GM23248 (cell line): ENCODE measurements around the gene ALDH16A1. TPM values are rescaled to one million over a fixed set of nuclear protein-coding genes. Genes with fewer than 3 reads are reported as not detected.

Source experiments
- DNase-seq: peaks from one replicate; pipeline ENCODE4 v3.0.0-alpha.2; 2015
- H2AFZ ChIP-seq: fragments of 200-600 bp; sonication (generic); 2 replicates; pipeline ENCODE4 v1.6.1; 2016; ENCODE audit warnings: antibody characterized with exemption
- H3F3A ChIP-seq: fragments of 200-600 bp; sonication (generic); 2 replicates; pipeline ENCODE4 v1.6.1; 2016; ENCODE audit warnings: mild to moderate bottlenecking, antibody characterized with exemption, mixed run types; ENCODE audit not compliant: insufficient read depth
- H3K27ac ChIP-seq: fragments of 200-600 bp; sonication (generic); 2 replicates; pipeline ENCODE4 v1.5.1; 2016; ENCODE audit warnings: mild to moderate bottlenecking
- H3K27me3 ChIP-seq: fragments of 200-600 bp; sonication (generic); replicated peaks from 2 replicates; pipeline ENCODE4 v1.6.1; 2016; ENCODE audit warnings: mild to moderate bottlenecking; ENCODE audit not compliant: insufficient read depth
- H3K36me3 ChIP-seq: fragments of 200-600 bp; sonication (generic); 2 replicates; pipeline ENCODE4 v1.6.1; 2016; ENCODE audit warnings: low read depth, mild to moderate bottlenecking
- H3K4me1 ChIP-seq: fragments of 200-600 bp; sonication (generic); 2 replicates; pipeline ENCODE4 v1.6.1; 2016; ENCODE audit warnings: mild to moderate bottlenecking; ENCODE audit not compliant: insufficient read depth
- H3K4me2 ChIP-seq: fragments of 200-600 bp; sonication (generic); one replicate; pipeline ENCODE4 v1.6.1; 2016; ENCODE audit warnings: mild to moderate bottlenecking; ENCODE audit not compliant: unreplicated experiment
- H3K4me3 ChIP-seq: fragments of 200-600 bp; sonication (generic); 2 replicates; pipeline ENCODE4 v1.5.1; 2016; ENCODE audit warnings: mild to moderate bottlenecking
- H3K79me2 ChIP-seq: fragments of 200-600 bp; sonication (generic); 2 replicates; pipeline ENCODE4 v1.6.1; 2016; ENCODE audit warnings: mild to moderate bottlenecking; ENCODE audit not compliant: insufficient read depth
- H3K9ac ChIP-seq: fragments of 200-600 bp; sonication (generic); 2 replicates; pipeline ENCODE4 v1.6.1; 2016; ENCODE audit warnings: mild to moderate bottlenecking
- H3K9me2 ChIP-seq: fragments of 200-600 bp; sonication (generic); 2 replicates; pipeline ENCODE4 v1.6.1; 2016; ENCODE audit warnings: mixed run types, mild to moderate bottlenecking, moderate library complexity; ENCODE audit not compliant: insufficient read depth
- H3K9me3 ChIP-seq: fragments of 200-600 bp; sonication (generic); one replicate; pipeline ENCODE4 v1.6.1; 2017; ENCODE audit warnings: low read depth
- H4K20me1 ChIP-seq: fragments of 200-600 bp; sonication (generic); 2 replicates; pipeline ENCODE4 v1.6.0; 2016; ENCODE audit not compliant: insufficient read depth
- EZH2 ChIP-seq: fragments of 200-600 bp; sonication (generic); IDR thresholded peaks from 2 replicates; pipeline ENCODE4 v1.6.1; 2018; ENCODE audit warnings: antibody characterized with exemption, mild to moderate bottlenecking; ENCODE audit not compliant: insufficient read depth, poor library complexity, severe bottlenecking
- EZH2phosphoT487 ChIP-seq: fragments of 200-600 bp; sonication (generic); IDR thresholded peaks from 2 replicates; pipeline ENCODE4 v1.6.1; 2018; ENCODE audit warnings: antibody characterized with exemption, moderate library complexity, mild to moderate bottlenecking, low read depth; ENCODE audit not compliant: insufficient read depth
- WGBS, 2 experiments: methylation state at CpG; one replicate each; pipeline ENCODE4 v1.1.6; 2015 to 2017; ENCODE audit warnings: low lambda C conversion rate in 2 of 2, low coverage in 1 of 2; ENCODE audit errors: missing lambda C conversion rate in 2 of 2; 5-methylcytosine and 5-hydroxymethylcytosine counted together
- in situ Hi-C: fragments of 300-500 bp; cut with MboI; formaldehyde crosslinking; loops from 2 replicates; pipeline ENCODE4 v1.15.0; 2020
- polyA plus RNA-seq: library from polyadenylated mRNA; unstranded; fragments of >200 nt; fragmentation: Nextera tagmentation; extraction: Ambion mirVana; gene quantifications from 2 replicates; pipeline ENCODE4 v1.2.1, GENCODE V29; 2016
- total RNA-seq: library from RNA; depleted of rRNA; stranded (reverse); fragments of >200 nt; shearing (Covaris generic); gene quantifications from 2 replicates; pipeline ENCODE4 v1.2.3, GENCODE V29; 2014

The ALDH16A1 gene
- total and polyA plus RNA-seq, 2 experiments from 2014 or later, result 9.4 to 30.4 TPM

DNA sequence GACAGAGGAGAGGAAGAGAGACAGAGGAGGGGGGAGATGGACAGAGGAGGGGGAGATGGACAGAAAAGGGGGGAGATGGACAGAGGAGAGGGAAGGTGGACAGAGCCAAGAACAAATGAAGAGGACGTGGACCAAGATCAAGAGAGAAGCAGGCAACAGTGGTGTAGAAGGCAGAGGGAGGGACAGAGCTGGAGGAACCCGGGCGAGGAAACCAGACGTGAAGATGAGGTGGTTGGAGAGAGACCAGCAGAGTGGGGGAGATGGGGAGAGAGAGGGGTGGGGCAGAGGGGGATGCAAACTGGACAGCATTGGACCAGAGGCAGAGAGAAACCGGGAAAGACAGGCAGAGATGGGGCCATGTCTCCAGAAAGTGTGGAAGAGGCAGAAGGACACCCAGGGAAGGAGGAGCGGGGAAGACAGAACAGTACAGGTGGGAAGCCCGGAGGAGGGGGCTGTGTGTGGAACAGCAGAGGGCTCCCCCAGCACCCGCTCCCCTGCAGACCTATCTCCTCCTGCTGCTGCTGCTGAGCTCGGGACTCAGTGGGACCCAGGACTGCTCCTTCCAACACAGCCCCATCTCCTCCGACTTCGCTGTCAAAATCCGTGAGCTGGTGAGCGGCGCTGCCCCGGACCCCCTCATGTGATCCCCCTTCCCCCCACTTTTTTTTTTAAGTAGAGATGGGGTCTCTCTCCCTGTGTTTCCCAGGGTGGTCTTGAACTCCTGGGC, 22.3 kb downstream of the ALDH16A1 start:
- no peaks in the 10 kb centered on the region for H3K36me3 ChIP-seq
- no peaks in the 10 kb centered on the region for H3F3A ChIP-seq
- no peak for TF ChIP-seq EZH2phosphoT487
- no peaks in the 10 kb centered on the region for H3K9me2 ChIP-seq
- no peaks in the 10 kb centered on the region for H3K79me2 ChIP-seq
- no peak overlapping the region; the same call in 1 of the 2 replicates for H3K9ac ChIP-seq
- in situ Hi-C loops, result no loop called here
- no peaks in the 10 kb centered on the region for H3K27me3 ChIP-seq
- peak overlapping the region; percentile 96; the same call in 1 of the 2 replicates for H2AFZ ChIP-seq
- H3K9me3 ChIP-seq, result no peaks in the 10 kb centered on the region
- H3K27ac ChIP-seq, result no peak overlapping the region
- peaks cover 4% of the 10 kb centered on the region for H3K4me1 ChIP-seq
- peak overlapping the region; percentile 99; the same call in 1 of the 2 replicates for H3K4me3 ChIP-seq
- peak; percentile 46 for DNase-seq
- no peaks in the 10 kb centered on the region for H4K20me1 ChIP-seq
- peak overlapping the region; percentile 95 for H3K4me2 ChIP-seq
- WGBS, 2 experiments, result 38 to 49% methylated on average over 8 to 15 of the region's 15 CpGs

DNA sequence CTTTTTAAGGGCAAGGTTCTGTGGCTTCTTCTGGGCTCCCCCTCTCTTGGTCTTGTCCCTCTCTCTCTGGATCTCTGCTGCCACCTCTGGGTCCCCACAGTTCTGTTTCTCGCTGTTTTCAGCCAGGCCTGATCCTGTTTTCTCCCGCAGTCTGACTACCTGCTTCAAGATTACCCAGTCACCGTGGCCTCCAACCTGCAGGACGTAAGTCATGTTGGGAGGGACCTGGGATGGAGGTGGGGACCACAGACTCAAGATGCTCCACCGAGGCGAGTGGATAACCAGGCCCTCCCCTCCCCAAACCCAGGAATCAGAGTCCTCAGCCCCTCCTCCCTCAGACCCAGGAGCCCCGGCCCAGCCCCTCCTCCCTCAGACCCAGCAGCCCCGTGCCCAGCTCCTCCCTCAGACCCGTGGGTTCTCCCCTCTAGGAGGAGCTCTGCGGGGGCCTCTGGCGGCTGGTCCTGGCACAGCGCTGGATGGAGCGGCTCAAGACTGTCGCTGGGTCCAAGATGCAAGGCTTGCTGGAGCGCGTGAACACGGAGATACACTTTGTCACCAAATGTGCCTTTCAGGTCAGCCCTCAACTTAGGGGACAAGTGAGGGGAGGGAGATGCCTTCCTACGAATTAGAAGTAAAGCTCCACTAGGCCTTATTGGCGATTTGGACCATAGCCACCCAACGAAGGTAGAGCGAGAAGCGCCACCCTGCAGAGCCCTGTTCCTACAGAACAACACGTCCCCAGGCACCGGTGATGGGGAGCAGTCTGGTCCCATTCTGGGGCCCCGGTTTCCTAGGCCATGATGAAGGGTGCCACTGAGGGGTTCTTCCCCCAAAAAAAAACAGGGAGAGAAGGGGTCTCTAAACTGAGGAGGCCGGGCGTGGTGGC, 23.2 kb downstream of the ALDH16A1 start:
- no peak overlapping the region for H3K4me3 ChIP-seq
- no peaks in the 10 kb centered on the region for H4K20me1 ChIP-seq
- TF ChIP-seq EZH2 (no peak), EZH2phosphoT487 (no peak)
- H3K36me3 ChIP-seq, result no peaks in the 10 kb centered on the region
- no peak overlapping the region for H3K9ac ChIP-seq
- no peaks in the 10 kb centered on the region for H3K9me3 ChIP-seq
- no peaks in the 10 kb centered on the region for H3F3A ChIP-seq
- H3K27ac ChIP-seq, result no peak overlapping the region
- peaks cover 4% of the 10 kb centered on the region for H3K4me1 ChIP-seq
- H2AFZ ChIP-seq, result no peak overlapping the region
- DNase-seq, result peak; percentile 64
- no peaks in the 10 kb centered on the region for H3K27me3 ChIP-seq
- H3K4me2 ChIP-seq, result no peak overlapping the region
- in situ Hi-C loops, result no loop called here
- H3K79me2 ChIP-seq, result no peaks in the 10 kb centered on the region
- H3K9me2 ChIP-seq, result no peaks in the 10 kb centered on the region
- 49 to 50% methylated on average over 25 to 27 of the region's 27 CpGs for WGBS, 2 experiments

DNA sequence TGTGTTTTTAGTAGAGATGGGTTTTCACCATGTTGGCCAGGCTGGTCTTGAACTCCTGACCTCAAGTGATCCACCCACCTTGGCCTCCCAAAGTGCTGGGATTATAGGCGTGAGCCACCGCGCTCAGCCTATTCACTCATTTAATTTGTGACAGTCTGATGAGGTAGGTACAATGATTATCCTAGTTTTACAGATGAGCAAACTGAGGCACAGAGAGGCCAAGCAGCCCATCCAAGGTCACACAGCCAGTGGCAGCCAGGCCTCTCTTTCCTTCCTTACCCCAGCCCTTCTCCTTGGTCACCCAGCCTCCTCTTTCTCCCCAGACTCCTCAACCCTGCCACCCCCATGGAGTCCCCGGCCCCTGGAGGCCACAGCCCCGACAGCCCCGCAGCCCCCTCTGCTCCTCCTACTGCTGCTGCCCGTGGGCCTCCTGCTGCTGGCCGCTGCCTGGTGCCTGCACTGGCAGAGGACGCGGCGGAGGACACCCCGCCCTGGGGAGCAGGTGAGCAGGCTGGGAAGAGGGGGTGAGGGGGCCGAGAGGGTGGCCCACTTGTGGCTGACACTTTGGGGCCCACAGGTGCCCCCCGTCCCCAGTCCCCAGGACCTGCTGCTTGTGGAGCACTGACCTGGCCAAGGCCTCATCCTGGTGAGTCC, 27.1 kb downstream of the ALDH16A1 start:
- Histone ChIP-seq H3K27ac (no peak overlapping the region), H3K4me3 (no peak overlapping the region), H3K9me3 (no peaks in the 10 kb centered on the region), H3K4me1 (no peaks in the 10 kb centered on the region), H3K27me3 (no peaks in the 10 kb centered on the region), H3K36me3 (no peaks in the 10 kb centered on the region), H4K20me1 (no peaks in the 10 kb centered on the region), H3K9ac (no peak overlapping the region), H2AFZ (no peak overlapping the region), H3K9me2 (no peaks in the 10 kb centered on the region), H3K4me2 (no peak overlapping the region), H3F3A (no peaks in the 10 kb centered on the region), H3K79me2 (no peaks in the 10 kb centered on the region)
- TF ChIP-seq EZH2 (no peak), EZH2phosphoT487 (no peak)
- in situ Hi-C loops, result no loop called here
- WGBS, 2 experiments, result 93 to 98% methylated on average over 8 to 14 of the region's 14 CpGs
- DNase-seq, result no peak

DNA sequence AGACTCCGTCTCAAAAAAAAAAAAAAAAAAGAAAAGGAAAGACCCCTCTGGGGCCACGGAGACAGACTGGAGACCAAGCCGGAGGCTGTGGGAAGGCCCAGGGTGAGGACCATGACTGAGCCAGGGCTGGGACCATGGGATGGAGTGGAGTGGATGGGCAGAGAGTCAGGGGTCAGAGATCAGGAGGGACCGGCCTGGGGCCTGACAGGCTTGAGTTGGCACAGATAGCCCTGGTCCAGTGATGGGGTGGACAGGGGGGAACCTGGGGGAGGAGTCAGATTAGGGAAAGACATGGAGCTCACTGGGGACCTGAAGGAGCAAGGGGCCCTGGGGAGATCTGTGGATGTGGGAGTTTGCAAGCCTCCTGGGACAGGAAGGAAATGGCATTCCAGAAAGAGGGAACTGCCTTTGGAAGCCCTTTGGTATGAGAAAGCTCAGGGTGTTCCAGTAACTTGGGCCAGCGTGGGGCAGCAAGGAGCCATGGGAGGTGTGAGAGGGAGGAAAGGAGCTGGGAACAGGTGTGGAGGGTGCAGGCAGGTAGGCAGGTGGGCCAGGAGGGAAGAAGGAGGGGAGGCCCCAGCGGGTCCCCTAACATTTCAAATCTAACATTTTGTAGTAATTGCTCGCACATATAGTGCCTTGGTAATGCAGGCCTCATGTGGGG, 28.1 kb downstream of the ALDH16A1 start:
- in situ Hi-C loops, result no loop called here
- Histone ChIP-seq H3K79me2 (no peaks in the 10 kb centered on the region), H3K4me3 (no peak overlapping the region), H3K9ac (no peak overlapping the region), H3K36me3 (no peaks in the 10 kb centered on the region), H2AFZ (no peak overlapping the region), H3K4me2 (no peak overlapping the region), H3K27me3 (no peaks in the 10 kb centered on the region), H3F3A (no peaks in the 10 kb centered on the region), H3K4me1 (no peaks in the 10 kb centered on the region), H3K9me2 (no peaks in the 10 kb centered on the region), H4K20me1 (no peaks in the 10 kb centered on the region), H3K9me3 (no peaks in the 10 kb centered on the region), H3K27ac (no peak overlapping the region)
- DNase-seq, result no peak
- WGBS, 2 experiments, result 84 to 91% methylated on average over 5 to 7 of the region's 7 CpGs
- no peak for TF ChIP-seq EZH2
- TF ChIP-seq EZH2phosphoT487, result no peak
